ENCODE data around the gene MRTFA. TPM values are rescaled to one million over a fixed set of nuclear protein-coding genes. Genes with fewer than 3 reads are reported as not detected.
"Not testable (repeated sequence)": the region's sequence is repeated elsewhere in the genome, so short reads cannot be mapped to it uniquely, and the experiment has no call there.

Gene MRTFA
- total RNA-seq, 1 donor from 2014 or later, result 53.5 TPM

DNA sequence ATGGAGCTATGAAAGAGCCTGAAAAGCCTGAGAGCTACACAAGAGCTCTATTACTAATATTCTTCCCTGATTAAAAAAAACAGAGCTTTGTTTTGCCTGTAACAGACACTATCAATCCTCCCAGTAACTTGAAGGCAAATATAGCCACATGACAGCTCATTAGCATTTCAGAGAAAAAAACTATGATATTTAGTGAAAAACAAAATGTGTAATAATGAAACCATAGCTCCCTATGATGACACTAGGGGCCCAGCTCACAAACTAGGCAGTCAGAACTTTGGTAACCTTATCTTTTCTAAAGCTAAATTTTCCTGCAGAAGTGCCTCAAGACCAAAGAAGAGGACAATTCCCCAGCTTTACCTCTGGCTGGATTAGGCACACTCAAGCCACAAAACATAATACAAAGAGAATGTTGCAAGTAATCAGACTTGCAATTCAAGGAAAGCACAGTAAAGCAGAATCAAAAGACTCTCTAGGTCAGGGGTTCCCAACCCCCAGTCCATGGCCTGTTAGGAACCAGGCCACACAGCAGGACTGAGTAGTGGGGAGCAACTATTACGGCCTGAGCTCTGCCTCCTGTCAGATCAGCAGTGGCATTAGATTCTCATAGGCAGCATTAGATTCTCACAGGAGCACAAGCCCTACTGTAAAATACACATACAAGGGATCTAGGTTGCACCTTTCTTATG lies 53.3 kb downstream of the MRTFA start:
- ATAC-seq (no peak), DNase-seq (ENCODE audit: low spot score) (no peak)
- intact Hi-C loops (cut with DNase I), result no loop called here

DNA sequence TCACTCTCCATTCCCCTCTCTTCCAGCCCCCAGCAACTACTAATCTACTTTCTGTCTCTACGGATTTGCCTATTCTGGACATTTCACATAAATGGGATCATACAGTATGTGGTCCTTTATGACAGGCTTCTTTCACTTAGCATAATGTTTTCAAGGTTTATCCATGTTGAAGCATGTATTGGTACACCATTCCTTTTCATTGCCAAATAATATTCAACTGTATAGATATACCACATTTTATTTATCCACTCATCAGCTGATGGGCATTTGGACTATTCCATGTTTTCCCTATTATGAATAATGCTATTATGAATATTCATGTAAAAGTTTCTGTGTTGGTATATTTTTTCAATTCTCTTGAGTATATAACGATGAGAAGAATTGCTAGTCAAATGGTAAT lies 54.5 kb downstream of the MRTFA start:
- DNase-seq (ENCODE audit: low spot score), result no peak
- intact Hi-C loops (cut with DNase I), result no loop called here
- no peak for ATAC-seq

DNA sequence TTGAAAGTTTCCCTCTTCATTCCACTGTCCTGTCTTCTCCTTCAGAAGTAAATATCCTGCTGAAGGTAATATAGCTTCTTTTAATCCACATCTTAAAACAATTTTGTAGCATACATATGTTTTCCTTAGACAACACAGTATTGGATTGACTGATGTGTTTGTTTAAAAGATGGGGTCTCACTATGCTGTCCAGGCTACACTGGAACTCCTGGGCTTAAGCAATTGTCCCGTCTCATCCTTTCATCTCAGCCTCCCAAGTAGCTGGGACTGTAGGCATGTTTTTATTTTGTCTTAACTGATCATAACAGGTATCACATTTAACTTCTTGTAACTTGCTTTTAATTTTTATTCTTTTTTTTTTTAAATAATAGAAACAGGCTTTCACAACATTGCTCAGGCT lies 55.9 kb downstream of the MRTFA start:
- ATAC-seq, result no peak
- DNase-seq (ENCODE audit: low spot score), result no peak
- intact Hi-C loops (cut with DNase I), result no loop called here

DNA sequence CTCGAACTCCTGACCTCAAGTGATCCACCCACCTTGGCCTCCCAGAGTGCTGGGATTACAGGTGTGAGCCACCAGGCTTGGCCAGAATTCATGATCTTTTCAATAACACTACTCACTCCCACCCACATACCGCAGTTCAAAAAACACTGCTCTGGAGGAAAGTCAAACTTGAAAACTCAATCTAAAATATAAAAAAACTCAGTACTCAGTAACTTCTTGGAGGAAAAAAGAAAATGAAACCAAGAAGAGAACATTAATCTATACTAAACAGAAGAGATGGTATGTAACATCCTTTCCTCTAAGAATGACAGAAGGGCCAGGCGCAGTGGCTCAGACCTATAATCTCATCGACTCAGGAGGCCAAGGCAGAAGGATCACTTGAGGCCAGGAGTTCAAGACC lies 58.3 kb downstream of the MRTFA start:
- ATAC-seq (no peak), DNase-seq (ENCODE audit: low spot score) (no peak)
- intact Hi-C loops (cut with DNase I), result no loop called here

DNA sequence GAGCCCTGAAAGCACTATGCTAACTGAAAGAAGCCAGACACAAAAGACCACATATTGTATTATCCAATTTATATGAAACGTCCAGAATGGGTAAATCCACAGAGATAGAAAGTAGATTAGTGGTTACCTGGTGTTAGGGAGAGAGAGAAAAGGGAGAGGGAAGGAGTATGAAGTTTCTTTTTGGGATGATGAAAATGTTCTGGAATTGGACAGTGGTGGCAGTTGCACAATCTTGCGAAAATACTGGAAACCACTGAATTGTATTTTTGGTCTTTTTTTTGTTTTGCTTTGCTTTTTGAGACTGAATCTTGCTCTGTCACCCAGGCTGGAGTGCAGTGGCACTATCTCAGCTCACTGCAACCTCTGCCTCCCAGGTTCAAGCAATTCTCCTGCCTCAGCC lies 63.5 kb downstream of the MRTFA start:
- no peak for DNase-seq (ENCODE audit: low spot score)
- peak; percentile 76 for ATAC-seq
- intact Hi-C loops (cut with DNase I), result no loop called here

DNA sequence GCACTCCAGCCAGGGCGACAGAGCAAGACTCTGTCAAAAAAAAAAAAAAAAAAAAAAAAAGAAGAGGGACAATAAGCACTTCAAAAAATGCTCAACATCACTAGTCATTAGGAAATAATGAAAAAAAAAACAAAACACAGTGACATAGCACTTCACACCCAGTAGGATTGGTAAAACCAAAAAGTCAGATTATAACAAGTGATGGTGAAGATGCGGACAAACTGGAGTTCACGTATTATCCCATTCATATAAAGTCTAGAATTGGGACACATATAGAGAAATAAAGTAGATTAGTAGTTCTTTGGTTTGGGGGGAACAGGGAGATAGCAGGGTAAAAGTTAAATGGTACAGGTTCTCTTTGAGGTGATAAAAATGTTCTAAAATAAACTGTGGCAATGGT lies 64.6 kb downstream of the MRTFA start:
- ATAC-seq (no peak), DNase-seq (ENCODE audit: low spot score) (no peak)
- intact Hi-C loops (cut with DNase I), result no loop called here

DNA sequence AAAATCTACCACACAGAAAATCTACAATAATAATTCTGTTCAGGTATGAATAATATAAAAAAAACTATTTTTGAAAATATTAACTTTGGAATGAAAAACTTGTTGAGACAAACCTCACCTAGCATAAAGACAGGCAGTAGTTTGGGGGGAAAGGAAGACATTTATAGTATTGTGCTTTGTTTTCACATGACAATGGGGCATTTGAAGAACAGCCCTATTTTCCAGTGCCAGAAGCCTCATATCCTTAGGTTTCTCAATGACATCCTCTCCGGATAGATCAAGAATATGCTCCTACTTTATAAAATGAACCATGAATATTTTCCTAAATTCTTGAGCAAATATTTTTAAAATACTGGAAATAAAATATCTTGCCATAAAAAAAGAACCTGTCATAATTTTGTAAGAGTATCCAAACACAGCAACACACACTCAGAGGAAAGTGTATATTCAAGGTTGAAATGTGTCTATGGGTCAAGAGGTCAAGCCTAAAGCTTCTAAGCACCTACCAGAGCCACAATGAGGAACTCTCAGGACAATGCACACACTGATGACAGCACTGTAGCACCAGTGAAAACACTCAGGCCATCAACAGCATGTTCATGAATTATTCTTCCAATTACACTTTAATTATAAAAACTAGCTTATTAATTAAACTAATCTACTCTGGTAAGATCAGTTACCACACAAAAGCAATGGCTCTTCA lies 68.7 kb downstream of the MRTFA start:
- intact Hi-C loops (cut with DNase I), result no loop called here
- ATAC-seq (no peak), DNase-seq (ENCODE audit: low spot score) (no peak)

DNA sequence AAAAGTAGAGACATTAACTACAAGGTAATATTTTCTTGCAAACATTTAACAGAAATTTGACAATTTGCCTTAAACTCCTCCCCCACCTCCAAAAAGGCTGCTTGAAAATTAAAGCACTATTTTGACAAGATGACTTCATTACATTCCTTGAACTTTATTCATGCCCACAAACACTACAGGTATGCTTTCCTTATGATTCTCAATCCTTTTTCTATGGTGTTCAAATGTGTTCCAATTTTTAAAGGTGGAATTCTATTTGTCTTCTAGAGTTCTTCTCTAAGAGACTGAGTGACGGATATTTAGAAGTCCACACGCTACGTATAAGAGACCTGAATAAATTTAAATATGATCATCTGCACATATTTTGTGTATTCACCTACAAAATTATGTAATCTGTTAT lies 69.4 kb downstream of the MRTFA start:
- no peak for DNase-seq (ENCODE audit: low spot score)
- ATAC-seq, result no peak
- intact Hi-C loops (cut with DNase I), result no loop called here

DNA sequence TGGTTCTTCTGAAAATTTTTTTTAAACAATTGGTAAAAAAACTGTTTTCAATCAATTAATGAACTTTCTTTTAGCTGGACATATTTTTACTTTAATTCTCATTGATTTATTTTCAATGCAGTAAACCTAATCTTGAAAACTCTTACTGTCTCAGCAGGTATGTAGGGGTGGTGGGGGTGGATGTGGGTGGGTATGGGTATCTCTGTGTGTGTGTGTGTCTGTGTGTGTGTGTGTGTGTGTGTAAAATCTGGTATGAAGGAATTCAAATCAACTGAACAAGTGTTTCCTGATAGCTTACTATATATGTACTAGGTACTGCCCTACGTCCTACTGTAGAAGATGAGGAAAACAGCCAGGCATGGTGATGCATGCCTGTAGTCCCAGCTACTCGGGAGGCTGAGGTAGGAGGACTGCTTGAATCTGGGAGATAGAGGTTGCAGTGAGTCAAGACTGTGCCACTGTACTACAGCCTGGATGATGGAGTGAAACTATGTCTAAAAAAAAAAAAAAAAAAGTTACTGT lies 75.5 kb downstream of the MRTFA start:
- ATAC-seq, result no peak
- DNase-seq (ENCODE audit: low spot score), result no peak

DNA sequence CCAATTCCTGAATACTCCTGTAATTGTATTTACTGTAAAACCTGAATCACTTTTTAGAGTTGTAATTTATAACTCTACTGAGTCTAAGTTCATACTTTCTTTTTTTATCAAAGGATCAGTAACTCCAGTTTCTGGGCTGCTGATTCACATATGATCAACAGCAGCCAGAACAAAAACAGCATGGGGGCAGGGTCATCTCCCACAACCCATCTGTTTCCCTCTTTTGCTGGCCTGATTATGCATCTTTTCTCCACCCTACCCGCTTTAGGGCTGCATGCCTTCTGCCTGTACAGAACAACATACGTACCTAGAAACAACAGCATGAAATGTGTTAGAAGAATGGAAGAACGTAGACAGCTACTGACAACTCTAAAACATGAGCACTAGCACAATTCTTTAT lies 76.0 kb downstream of the MRTFA start:
- ATAC-seq (no peak), DNase-seq (ENCODE audit: low spot score) (no peak)
- intact Hi-C loops (cut with DNase I), result no loop called here

More for the DNA sequence above, 75.5 kb downstream of the MRTFA start:
- intact Hi-C loops (cut with DNase I), result no loop called here

DNA sequence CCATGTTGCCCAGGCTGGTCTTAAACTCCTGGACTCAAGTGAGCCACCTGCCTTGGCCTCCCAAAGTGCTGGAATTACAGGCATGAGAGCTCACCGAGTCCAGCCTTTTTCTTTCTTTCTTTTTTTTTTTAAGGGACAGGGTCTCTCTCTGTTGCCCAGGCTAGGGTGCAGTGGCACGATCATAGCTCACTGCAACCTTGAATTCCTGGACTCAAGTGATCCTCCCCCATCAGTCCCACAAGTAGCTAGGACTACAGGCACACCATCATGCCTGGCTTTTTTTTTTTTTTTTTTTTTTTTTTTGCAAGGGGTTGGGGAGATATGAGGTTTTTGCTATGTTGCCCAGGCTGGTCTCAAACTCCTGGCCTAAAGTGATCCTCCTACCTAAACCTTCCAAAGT lies 78.5 kb downstream of the MRTFA start:
- ATAC-seq, result no peak
- intact Hi-C loops (cut with DNase I), result no loop called here
- no peak for DNase-seq (ENCODE audit: low spot score)

DNA sequence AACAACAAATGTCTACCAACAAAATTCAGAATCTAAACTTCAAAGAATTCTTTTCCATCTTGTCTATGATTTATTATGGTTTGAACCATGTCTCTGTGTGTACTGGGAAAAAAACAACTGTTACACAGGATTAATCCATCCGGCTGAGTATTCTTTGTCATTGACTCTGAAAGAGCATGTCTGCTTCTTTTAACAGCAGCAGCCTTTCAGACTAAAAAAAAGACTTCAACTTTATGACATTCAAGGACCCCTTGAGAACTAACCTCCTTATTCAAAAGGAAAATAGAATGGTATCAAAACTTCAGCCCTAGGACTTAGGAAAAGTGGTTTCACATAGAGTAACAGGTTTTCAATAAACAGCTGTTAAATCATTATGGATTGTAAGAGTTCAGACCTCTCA lies 79.9 kb downstream of the MRTFA start:
- intact Hi-C loops (cut with DNase I), result no loop called here
- ATAC-seq (no peak), DNase-seq (ENCODE audit: low spot score) (no peak)

DNA sequence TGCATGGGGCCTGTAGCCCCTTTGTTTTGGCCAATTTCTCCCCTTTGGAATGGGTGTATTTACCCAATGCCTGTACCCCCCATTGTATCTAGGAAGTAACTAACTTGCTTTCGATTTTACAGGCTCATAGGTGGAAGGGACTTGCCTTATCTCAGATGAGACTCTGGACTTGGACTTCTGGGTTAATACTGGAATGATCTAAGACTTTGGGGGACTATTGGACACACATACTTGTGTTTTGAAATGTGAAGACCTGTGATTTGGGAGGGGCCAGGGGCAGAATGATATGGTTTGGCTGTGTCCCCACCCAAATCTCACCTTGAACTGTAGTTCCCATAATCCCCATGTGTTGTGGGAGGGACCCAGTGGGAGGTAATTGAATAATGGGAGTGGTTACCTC lies 82.5 kb downstream of the MRTFA start:
- DNase-seq (ENCODE audit: low spot score); intact Hi-C loops (cut with DNase I); ATAC-seq: not testable (repeated sequence)

DNA sequence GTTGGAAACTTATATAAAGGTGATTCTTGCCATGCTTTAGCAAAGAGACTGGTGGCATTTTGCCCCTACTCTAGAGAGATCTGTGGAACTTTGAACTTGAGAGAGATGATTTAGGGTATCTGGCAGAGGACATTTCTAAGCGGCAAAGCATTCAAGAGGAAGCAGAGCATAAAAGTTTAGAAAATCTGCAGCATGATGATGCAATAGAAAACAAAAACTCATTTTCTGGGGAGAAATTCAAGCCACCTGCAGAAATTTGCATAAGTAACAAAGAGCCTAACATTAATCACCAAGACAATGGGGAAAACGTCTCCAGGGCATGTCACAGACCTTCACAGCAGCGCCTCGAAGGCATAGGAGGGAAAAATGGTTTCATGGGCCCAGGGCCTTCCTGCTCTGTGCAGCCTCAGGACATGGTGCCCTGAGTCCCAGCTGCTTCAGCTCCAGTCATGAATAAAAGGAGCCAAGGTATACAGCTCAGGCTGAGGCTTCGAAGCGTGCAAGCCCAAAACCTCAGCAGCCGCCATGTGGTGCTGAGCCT lies 83.4 kb downstream of the MRTFA start:
- no peak for DNase-seq (ENCODE audit: low spot score)
- intact Hi-C loops (cut with DNase I), result no loop called here
- ATAC-seq, result no peak

DNA sequence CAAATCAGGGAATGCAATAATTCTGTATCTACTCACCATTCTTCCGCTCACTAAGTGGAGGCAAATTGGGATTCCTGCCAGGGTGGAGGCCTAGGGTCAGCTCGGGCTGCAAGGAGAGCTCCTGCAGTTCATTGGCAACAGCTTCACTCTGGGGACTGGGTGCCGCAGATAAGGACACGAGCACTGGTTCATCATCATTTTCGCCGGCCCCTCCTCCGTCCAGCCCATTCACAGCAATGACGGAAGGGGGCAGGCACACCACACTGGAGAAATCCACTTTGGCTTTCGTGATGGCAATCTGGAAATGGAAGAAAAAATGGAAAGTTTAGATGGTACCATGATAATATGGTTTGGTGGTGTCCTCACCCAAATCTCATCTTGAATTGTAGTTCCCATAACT lies 84.4 kb downstream of the MRTFA start:
- intact Hi-C loops (cut with DNase I), result no loop called here
- ATAC-seq (no peak), DNase-seq (ENCODE audit: low spot score) (no peak)

DNA sequence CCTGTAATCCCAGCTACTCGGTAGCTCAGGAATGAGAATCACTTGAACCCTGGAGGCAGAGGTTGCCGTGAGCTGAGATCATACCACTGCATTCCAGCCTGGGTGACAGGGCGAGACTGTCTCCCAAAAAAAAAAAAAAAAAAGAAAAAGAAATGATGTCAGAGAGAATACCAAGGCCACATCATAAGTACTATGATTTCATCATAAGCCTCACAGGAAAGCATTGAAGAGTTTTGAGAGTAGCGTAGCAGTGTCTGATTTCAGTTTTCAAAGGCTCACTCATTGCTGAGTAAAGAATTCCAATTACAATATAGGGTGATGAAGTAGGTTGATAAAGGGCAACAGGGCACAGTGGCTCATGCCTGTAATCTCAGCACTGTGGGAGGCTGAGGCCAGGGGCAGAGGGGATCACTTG lies 88.8 kb downstream of the MRTFA start:
- ATAC-seq, result no peak
- intact Hi-C loops (cut with DNase I), result no loop called here
- no peak for DNase-seq (ENCODE audit: low spot score)

DNA sequence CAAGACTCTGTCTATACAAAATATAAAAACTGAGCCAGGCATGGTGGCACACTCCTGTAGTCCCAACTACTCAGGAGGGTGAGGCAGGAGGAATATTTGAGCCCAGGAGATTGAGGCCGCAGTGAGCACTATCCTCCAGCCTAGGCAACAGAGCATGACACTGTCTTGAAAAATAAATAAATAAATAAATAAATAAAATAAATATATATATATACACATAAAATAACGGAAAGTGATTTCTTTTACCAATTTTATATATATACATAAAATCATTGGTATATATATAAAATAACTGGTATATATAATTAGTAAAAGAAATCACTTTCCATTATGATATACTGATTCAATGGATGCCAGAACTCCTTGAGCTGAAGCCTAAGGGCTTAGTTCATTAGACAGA lies 91.8 kb downstream of the MRTFA start:
- no peak for DNase-seq (ENCODE audit: low spot score)
- intact Hi-C loops (cut with DNase I), result no loop called here
- ATAC-seq, result no peak

DNA sequence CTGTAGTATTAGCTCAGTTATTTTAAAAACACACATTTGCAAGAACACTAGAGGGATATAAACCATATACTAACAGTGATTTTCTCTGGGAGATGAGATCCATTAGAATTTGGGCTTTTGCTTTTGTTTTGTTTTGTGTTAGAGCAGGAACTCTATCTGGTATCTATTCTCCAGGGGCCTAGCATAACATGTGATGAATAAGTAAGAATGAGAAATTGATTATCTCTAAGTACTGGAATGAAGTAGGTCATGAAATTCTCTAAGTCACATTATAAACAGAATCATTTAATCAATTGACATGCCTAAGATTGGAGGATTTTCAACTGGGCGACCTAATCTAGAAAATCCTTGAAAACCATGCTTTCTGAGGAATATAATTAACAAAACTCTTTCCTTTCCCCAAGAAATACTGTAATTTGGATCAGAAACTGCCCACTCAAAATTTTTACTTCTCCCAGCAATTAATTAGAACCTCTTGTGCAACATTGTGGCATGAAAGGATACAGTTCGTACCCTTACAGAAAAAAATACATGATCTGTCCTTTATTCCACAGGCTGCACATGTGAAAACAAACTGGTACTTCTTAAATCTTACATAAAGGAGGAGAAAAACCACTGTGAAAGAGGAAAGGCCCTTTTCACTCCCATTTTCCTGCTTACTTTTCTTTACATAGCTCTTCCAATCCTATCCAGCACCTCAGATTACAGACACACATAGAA lies 93.5 kb downstream of the MRTFA start:
- DNase-seq (ENCODE audit: low spot score), result no peak
- ATAC-seq, result peak; percentile 56
- intact Hi-C loops (cut with DNase I), result no loop called here

DNA sequence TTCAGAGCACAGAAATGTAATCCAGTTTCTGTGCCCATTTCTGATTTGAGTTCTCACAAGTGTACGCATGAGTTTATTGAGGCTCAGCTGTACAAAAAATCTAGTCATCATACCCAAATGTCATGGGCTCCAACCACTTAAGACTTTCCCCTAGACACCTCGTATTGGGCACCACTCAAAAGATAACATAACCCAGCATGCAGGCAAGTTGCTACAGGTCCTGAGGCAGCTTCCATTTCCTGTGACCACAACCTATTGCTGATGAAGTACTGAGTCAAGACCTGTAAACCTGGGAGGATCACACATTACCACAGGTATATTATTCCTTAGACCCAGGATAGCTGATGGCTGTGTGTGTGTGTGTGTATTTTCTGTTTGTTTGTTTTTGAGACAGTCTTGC lies 95.2 kb downstream of the MRTFA start:
- ATAC-seq (no peak), DNase-seq (ENCODE audit: low spot score) (no peak)
- intact Hi-C loops (cut with DNase I), result no loop called here

DNA sequence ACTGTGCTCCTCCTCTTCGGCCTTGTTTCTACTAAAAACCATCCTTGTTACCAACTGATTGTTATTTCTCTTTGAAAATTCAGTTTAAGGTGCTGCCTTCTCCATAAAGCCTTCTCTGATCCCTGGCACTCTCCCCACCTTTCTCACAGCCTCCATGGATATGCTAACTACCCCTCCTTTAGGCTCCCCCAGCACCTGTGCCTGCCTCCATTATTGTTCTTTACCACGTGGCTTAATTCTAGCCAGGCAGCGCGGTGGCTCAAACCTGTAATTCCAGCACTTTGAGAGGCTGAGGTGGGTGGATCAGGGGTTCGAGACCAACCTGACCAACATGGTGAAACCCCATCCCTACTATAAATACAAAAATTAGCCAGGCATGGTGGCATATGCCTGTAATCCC lies 96.3 kb downstream of the MRTFA start:
- no peak for ATAC-seq
- no peak for DNase-seq (ENCODE audit: low spot score)
- intact Hi-C loops (cut with DNase I), result no loop called here
